Measurements from ENCODE around the gene POMGNT2.

DNA sequence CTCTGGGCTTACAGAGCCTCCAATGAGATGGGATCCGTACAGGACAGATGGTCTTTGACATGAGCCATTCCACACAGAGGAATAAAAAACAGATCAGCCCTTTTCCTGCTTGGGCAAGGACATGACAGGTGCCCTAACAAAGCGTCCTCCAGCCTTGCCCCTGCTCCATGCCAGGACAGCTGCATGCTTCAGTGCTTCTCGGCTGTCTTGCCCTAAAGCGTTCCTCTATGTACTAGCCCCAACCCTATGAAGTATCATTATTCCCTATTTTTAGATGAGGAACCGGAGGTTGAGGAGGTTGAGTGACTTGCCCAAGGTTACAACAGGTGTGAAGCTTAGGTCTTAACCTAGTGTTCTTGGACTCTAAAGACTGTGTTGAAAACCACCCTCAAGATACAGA lies 10.5 kb downstream of the POMGNT2 start:
- TF ChIP-seq, protein P1, sequence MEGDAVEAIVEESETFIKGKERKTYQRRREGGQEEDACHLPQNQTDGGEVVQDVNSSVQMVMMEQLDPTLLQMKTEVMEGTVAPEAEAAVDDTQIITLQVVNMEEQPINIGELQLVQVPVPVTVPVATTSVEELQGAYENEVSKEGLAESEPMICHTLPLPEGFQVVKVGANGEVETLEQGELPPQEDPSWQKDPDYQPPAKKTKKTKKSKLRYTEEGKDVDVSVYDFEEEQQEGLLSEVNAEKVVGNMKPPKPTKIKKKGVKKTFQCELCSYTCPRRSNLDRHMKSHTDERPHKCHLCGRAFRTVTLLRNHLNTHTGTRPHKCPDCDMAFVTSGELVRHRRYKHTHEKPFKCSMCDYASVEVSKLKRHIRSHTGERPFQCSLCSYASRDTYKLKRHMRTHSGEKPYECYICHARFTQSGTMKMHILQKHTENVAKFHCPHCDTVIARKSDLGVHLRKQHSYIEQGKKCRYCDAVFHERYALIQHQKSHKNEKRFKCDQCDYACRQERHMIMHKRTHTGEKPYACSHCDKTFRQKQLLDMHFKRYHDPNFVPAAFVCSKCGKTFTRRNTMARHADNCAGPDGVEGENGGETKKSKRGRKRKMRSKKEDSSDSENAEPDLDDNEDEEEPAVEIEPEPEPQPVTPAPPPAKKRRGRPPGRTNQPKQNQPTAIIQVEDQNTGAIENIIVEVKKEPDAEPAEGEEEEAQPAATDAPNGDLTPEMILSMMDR (IDR thresholded peaks at IDR 0.05): no peak
- no peak for TF ChIP-seq POLR2AphosphoS5 (IDR thresholded peaks at IDR 0.05; ENCODE audit: low read depth, low read length)
- TF ChIP-seq, protein P2, sequence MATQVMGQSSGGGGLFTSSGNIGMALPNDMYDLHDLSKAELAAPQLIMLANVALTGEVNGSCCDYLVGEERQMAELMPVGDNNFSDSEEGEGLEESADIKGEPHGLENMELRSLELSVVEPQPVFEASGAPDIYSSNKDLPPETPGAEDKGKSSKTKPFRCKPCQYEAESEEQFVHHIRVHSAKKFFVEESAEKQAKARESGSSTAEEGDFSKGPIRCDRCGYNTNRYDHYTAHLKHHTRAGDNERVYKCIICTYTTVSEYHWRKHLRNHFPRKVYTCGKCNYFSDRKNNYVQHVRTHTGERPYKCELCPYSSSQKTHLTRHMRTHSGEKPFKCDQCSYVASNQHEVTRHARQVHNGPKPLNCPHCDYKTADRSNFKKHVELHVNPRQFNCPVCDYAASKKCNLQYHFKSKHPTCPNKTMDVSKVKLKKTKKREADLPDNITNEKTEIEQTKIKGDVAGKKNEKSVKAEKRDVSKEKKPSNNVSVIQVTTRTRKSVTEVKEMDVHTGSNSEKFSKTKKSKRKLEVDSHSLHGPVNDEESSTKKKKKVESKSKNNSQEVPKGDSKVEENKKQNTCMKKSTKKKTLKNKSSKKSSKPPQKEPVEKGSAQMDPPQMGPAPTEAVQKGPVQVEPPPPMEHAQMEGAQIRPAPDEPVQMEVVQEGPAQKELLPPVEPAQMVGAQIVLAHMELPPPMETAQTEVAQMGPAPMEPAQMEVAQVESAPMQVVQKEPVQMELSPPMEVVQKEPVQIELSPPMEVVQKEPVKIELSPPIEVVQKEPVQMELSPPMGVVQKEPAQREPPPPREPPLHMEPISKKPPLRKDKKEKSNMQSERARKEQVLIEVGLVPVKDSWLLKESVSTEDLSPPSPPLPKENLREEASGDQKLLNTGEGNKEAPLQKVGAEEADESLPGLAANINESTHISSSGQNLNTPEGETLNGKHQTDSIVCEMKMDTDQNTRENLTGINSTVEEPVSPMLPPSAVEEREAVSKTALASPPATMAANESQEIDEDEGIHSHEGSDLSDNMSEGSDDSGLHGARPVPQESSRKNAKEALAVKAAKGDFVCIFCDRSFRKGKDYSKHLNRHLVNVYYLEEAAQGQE (IDR thresholded peaks at IDR 0.05; ENCODE audit: insufficient read depth in 1 of 2, low read depth in 2 of 2, low read length in 1 of 2): no peak
- no peak for TF ChIP-seq SIN3A (IDR thresholded peaks at IDR 0.05; ENCODE audit: borderline replicate concordance, insufficient read depth, low read depth, low read length)
- TF ChIP-seq TCF7L2 (IDR thresholded peaks at IDR 0.05; ENCODE audit: low read depth, low read length): no peak

Measured in Panc1 (cell line).